ENCODE results near the gene VWA8. TPM values are rescaled to one million over a fixed set of nuclear protein-coding genes. Genes with fewer than 3 reads are reported as not detected.

Gene VWA8
- total and polyA plus RNA-seq, 2 of the 8 experiments (the other 6 are each of a cell fraction or from before 2014, with no cell fraction given): 5.9 to 19.6 TPM

DNA sequence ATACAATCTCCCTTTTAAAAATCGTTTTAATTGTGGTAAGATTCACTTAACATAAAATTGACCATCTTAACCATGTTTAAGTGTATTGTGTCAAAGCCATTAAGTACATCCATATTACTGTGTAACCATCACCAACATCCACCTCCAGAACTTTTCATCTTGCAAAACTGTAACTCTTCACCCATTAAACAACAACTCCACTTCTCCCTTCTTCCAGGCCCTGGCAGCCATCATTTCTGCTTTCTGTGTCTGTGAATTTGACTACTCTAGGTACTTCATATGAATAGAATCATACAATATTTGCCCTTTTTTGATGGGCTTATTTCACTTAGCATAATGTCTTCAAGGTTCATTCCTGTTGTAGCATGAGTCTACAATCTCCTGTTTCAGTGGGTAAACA, 36.5 kb upstream of the VWA8 start:
- Histone ChIP-seq H3K4me1 (replicated peaks in 1 of 4; ENCODE audit: control insufficient read depth in 3 of 4, insufficient read depth in 4 of 4, low read length in 3 of 4) (peaks cover 0 to 11% (median 2%) of the 10 kb centered on the region in 4 experiments; a peak in 4 of 7 replicates), H3K23me2 (ENCODE audit: low read depth, low read length) (no peaks in the 10 kb centered on the region), H2AK5ac (ENCODE audit: low read depth, low read length) (no peak overlapping the region), H2AFZ (ENCODE audit: low read length) (no peak overlapping the region), H3K14ac (ENCODE audit: insufficient read length) (no peak overlapping the region), H3K27ac (ENCODE audit: low read depth, low read length) (no peak overlapping the region), H3K4ac (replicated peaks; ENCODE audit: insufficient read length, low read depth, low read length) (no peak overlapping the region), H3K9me3 (ENCODE audit: insufficient read depth in 2 of 2, low read depth in 1 of 2, low read length in 1 of 2) (no peaks in the 10 kb centered on the region), H4K91ac (replicated peaks; ENCODE audit: insufficient read length, low read length) (no peak overlapping the region), H3K9ac (replicated peaks in 1 of 4; ENCODE audit: extremely low read depth in 1 of 4, low read depth in 3 of 4, low read length in 3 of 4) (no peak overlapping the region), H4K8ac (ENCODE audit: extremely low read depth, insufficient read depth, low read length) (no peak overlapping the region), H3K79me1 (ENCODE audit: low read depth, low read length) (no peaks in the 10 kb centered on the region), H2BK15ac (ENCODE audit: low read length) (no peak overlapping the region), H3K79me2 (ENCODE audit: control insufficient read depth in 1 of 2, insufficient read depth in 2 of 2, low read length in 2 of 2) (no peaks in the 10 kb centered on the region), H3K4me2 (ENCODE audit: insufficient read depth in 1 of 2, low read depth in 2 of 2, low read length in 2 of 2) (no peak overlapping the region), H3K36me3 (ENCODE audit: control insufficient read depth in 2 of 4, insufficient read depth in 4 of 4, low read length in 3 of 4) (no peaks in the 10 kb centered on the region), H4K5ac (ENCODE audit: insufficient read length, low read depth, low read length) (no peak overlapping the region), H3K23ac (ENCODE audit: insufficient read length) (no peak overlapping the region), H2BK12ac (ENCODE audit: low read depth, low read length) (no peak overlapping the region), H4K20me1 (replicated peaks in 1 of 2; ENCODE audit: control insufficient read depth in 1 of 2, insufficient read depth in 2 of 2, low read length in 2 of 2) (no peaks in the 10 kb centered on the region), H3K4me3 (ENCODE audit: extremely low read depth in 1 of 4, insufficient read depth in 2 of 4, low read depth in 3 of 4, low read length in 4 of 4) (no peak overlapping the region), H3K27me3 (replicated peaks in 1 of 4; ENCODE audit: control insufficient read depth in 3 of 4, extremely low read depth in 1 of 4, insufficient read depth in 3 of 4, low read length in 3 of 4) (no peaks in the 10 kb centered on the region), H2BK20ac (ENCODE audit: low read length) (no peak overlapping the region), H3K56ac (replicated peaks; ENCODE audit: insufficient read length, low read depth, low read length) (no peak overlapping the region), H2BK120ac (replicated peaks; ENCODE audit: low read depth, low read length) (no peak overlapping the region), H2BK5ac (ENCODE audit: low read depth, low read length) (no peak overlapping the region), H3K18ac (ENCODE audit: extremely low read depth, low read length) (no peak overlapping the region)
- DNase-seq (ENCODE audit: low read depth in 1 of 2, low spot score in 2 of 2): no peak
- FAIRE-seq: no peak
- WGBS, 2 experiments (ENCODE audit: extremely low coverage in 1 of 2, insufficient coverage in 1 of 2, insufficient read length in 1 of 2, insufficient replicate concordance in 2 of 2, low coverage in 1 of 2, low lambda C conversion rate in 2 of 2, missing lambda C conversion rate in 1 of 2): 71% methylated on average over 1 of the region's 1 CpG; no CpG with 5 or more reads in 1 of the 2 experiments
- ChIA-PET POLR2A (ENCODE audit: partially characterized antibody) (no interaction called here), CTCF (ENCODE audit: partially characterized antibody) (interaction anchor here (1.0 kb wide), 1 partner anchor 44 kb away, joined by 3 read pairs; no protein-coding TSS in a partner anchor)
- TF ChIP-seq PHF8 (conservative IDR thresholded peaks at IDR 0.05; ENCODE audit: low read depth, low read length) (no peak), TEAD4 (IDR thresholded peaks at IDR 0.05; ENCODE audit: low read depth, low read length) (no peak), SIRT6 (IDR thresholded peaks at IDR 0.05; ENCODE audit: low read length) (no peak), TAF7 (optimal IDR thresholded peaks at IDR 0.05; ENCODE audit: borderline replicate concordance, low read depth, low read length) (no peak), SIX5 (IDR thresholded peaks at IDR 0.05; ENCODE audit: low read depth, low read length) (no peak), KDM4A (IDR thresholded peaks at IDR 0.05; ENCODE audit: low read depth, low read length, severe bottlenecking) (no peak), SP4 (IDR thresholded peaks at IDR 0.05; ENCODE audit: low read length) (no peak), BRCA1 (IDR thresholded peaks at IDR 0.05; ENCODE audit: low read depth, low read length) (no peak), GTF2F1 (IDR thresholded peaks at IDR 0.05; ENCODE audit: borderline replicate concordance, low read depth, low read length) (no peak), CHD2 (IDR thresholded peaks at IDR 0.05; ENCODE audit: low read length) (no peak), BACH1 (IDR thresholded peaks at IDR 0.05; ENCODE audit: low read length) (no peak), SP1 (IDR thresholded peaks at IDR 0.05; ENCODE audit: low read depth, low read length) (no peak), ASH2L (IDR thresholded peaks at IDR 0.05; ENCODE audit: low read length) (no peak)
